Measurements from ENCODE around the gene ZNF691. TPM values are rescaled to one million over a fixed set of nuclear protein-coding genes. Genes with fewer than 3 reads are reported as not detected.

The ZNF691 gene
- total and polyA plus RNA-seq, 2 donors from 2014 or later = 11.7 to 17.3 TPM

- DNase-seq = no peak
- H3K27me3 ChIP-seq (ENCODE audit: control insufficient read depth, insufficient read depth, low read length) = no peaks in the 10 kb centered on the region
- TF ChIP-seq CTCF (IDR thresholded peaks at IDR 0.05; ENCODE audit: borderline replicate concordance, extremely low read depth, insufficient read depth) = no peak
- intact Hi-C loops (cut with DNase I) = no loop called here
- no peak overlapping the region for H3K9ac ChIP-seq (ENCODE audit: low read length in 3 of 3)
- no peak for FAIRE-seq
- peaks cover 7 to 9% (median 9%) of the 10 kb centered on the region in 3 donors for H3K36me3 ChIP-seq (ENCODE audit: control insufficient read depth in 2 of 3, insufficient read depth in 3 of 3, low read length in 3 of 3)
- H3K27ac ChIP-seq (ENCODE audit: low read depth in 2 of 2, low read length in 2 of 2) = no peak overlapping the region
- H3K9me3 ChIP-seq (ENCODE audit: control insufficient read depth in 2 of 3, insufficient read depth in 1 of 3, low read length in 3 of 3) = no peaks in the 10 kb centered on the region
- peaks cover 0 to 9% (median 6%) of the 10 kb centered on the region in 3 donors for H3K4me1 ChIP-seq (ENCODE audit: control insufficient read depth in 2 of 3, insufficient read depth in 2 of 3, low read depth in 1 of 3, low read length in 3 of 3)
- H3K4me3 ChIP-seq (ENCODE audit: low read length in 3 of 3) = no peak overlapping the region
Measured at GRCh38 chr1:42851420-42851819, 5.0 kb downstream of the ZNF691 start.

- no peak overlapping the region for H3K27ac ChIP-seq (ENCODE audit: low read depth in 2 of 2, low read length in 2 of 2)
- no peak for TF ChIP-seq CTCF (IDR thresholded peaks at IDR 0.05; ENCODE audit: borderline replicate concordance, extremely low read depth, insufficient read depth)
- H3K9ac ChIP-seq (ENCODE audit: low read length in 3 of 3) = no peak overlapping the region
- intact Hi-C loops (cut with DNase I) = no loop called here
- H3K4me3 ChIP-seq (ENCODE audit: low read length in 3 of 3) = no peak overlapping the region
- DNase-seq = no peak
- no peak for FAIRE-seq
- H3K36me3 ChIP-seq (ENCODE audit: control insufficient read depth in 2 of 3, insufficient read depth in 3 of 3, low read length in 3 of 3) = peaks cover 7 to 9% (median 9%) of the 10 kb centered on the region in 3 donors
- no peaks in the 10 kb centered on the region for H3K27me3 ChIP-seq (ENCODE audit: control insufficient read depth, insufficient read depth, low read length)
- no peaks in the 10 kb centered on the region for H3K9me3 ChIP-seq (ENCODE audit: control insufficient read depth in 2 of 3, insufficient read depth in 1 of 3, low read length in 3 of 3)
- peaks cover 0 to 7% (median 6%) of the 10 kb centered on the region in 3 donors for H3K4me1 ChIP-seq (ENCODE audit: control insufficient read depth in 2 of 3, insufficient read depth in 2 of 3, low read depth in 1 of 3, low read length in 3 of 3)
Measured at GRCh38 chr1:42851960-42852607, 5.7 kb downstream of the ZNF691 start.

GRCh38 chr1:42852608-42852980 is 6.2 kb downstream of the ZNF691 start:
- no peak for TF ChIP-seq CTCF (IDR thresholded peaks at IDR 0.05; ENCODE audit: borderline replicate concordance, extremely low read depth, insufficient read depth)
- Histone ChIP-seq H3K36me3 (ENCODE audit: control insufficient read depth in 2 of 3, insufficient read depth in 3 of 3, low read length in 3 of 3) (peaks cover 7 to 9% (median 9%) of the 10 kb centered on the region in 3 donors), H3K27ac (ENCODE audit: low read depth in 2 of 2, low read length in 2 of 2) (no peak overlapping the region), H3K9me3 (ENCODE audit: control insufficient read depth in 2 of 3, insufficient read depth in 1 of 3, low read length in 3 of 3) (no peaks in the 10 kb centered on the region), H3K4me3 (ENCODE audit: low read length in 3 of 3) (no peak overlapping the region), H3K27me3 (ENCODE audit: control insufficient read depth, insufficient read depth, low read length) (no peaks in the 10 kb centered on the region), H3K9ac (ENCODE audit: low read length in 3 of 3) (no peak overlapping the region), H3K4me1 (ENCODE audit: control insufficient read depth in 2 of 3, insufficient read depth in 2 of 3, low read depth in 1 of 3, low read length in 3 of 3) (peaks cover 0 to 3% (median 3%) of the 10 kb centered on the region in 3 donors)
- DNase-seq (no peak), FAIRE-seq (no peak)
- intact Hi-C loops (cut with DNase I) = no loop called here

All from kidney (tissue), 14 donors.